ENCODE data around the gene AP5S1. TPM values are rescaled to one million over a fixed set of nuclear protein-coding genes. Genes with fewer than 3 reads are reported as not detected.

Gene AP5S1
- polyA plus RNA-seq, 3 donors, result 8.1 to 9.3 (median 8.4) TPM

GRCh38 chr20:3873507-3873906 is 53.2 kb downstream of the AP5S1 start:
- no peak for DNase-seq (ENCODE audit: low read depth in 3 of 3, low spot score in 2 of 3)

GRCh38 chr20:3874194-3874844 is 54.0 kb downstream of the AP5S1 start:
- no peak for DNase-seq (ENCODE audit: low read depth in 3 of 3, low spot score in 2 of 3)

- no peak for DNase-seq (ENCODE audit: low read depth in 3 of 3, low spot score in 2 of 3)
Observed at GRCh38 chr20:3875378-3875974, 55.1 kb downstream of the AP5S1 start.

- no peak for DNase-seq (ENCODE audit: low read depth in 3 of 3, low spot score in 2 of 3)
Observed at GRCh38 chr20:3876000-3876399, 55.7 kb downstream of the AP5S1 start.

- no peak for DNase-seq (ENCODE audit: low read depth in 3 of 3, low spot score in 2 of 3)
Observed at GRCh38 chr20:3876676-3877075, 56.3 kb downstream of the AP5S1 start.

Other genes with a start within 250 kb of the AP5S1 start
- not detected for gene GFRA4, start 157.1 kb upstream of the AP5S1 start, polyA plus RNA-seq (ENCODE audit: insufficient read length in 3 of 3)
- 1 to 10 TPM; 3.9 to 5.1 (median 4.2) TPM for gene ADAM33, start 138.5 kb upstream of the AP5S1 start, polyA plus RNA-seq (ENCODE audit: insufficient read length in 3 of 3)
- gene SIGLEC1, start 107.9 kb upstream of the AP5S1 start, polyA plus RNA-seq (ENCODE audit: insufficient read length in 3 of 3), result under 1 TPM; 0.58 to 0.72 (median 0.60) TPM
- 10 to 100 TPM; 12.8 to 13.1 (median 13.0) TPM for gene HSPA12B, start 87.9 kb upstream of the AP5S1 start, polyA plus RNA-seq (ENCODE audit: insufficient read length in 3 of 3)
- 10 to 100 TPM; 18.0 to 23.7 (median 20.3) TPM for gene ADISSP, start 52.8 kb upstream of the AP5S1 start, polyA plus RNA-seq (ENCODE audit: insufficient read length in 3 of 3)
- 1 to 10 TPM; 1.3 to 2.0 (median 2.0) TPM for gene SPEF1, start 39.1 kb upstream of the AP5S1 start, polyA plus RNA-seq (ENCODE audit: insufficient read length in 3 of 3)
- gene CENPB, start 33.8 kb upstream of the AP5S1 start, polyA plus RNA-seq (ENCODE audit: insufficient read length in 3 of 3), result 10 to 100 TPM; 34.3 to 41.0 (median 38.6) TPM
- 10 to 100 TPM; 28.9 to 34.5 (median 34.0) TPM for gene CDC25B, start 24.2 kb upstream of the AP5S1 start, polyA plus RNA-seq (ENCODE audit: insufficient read length in 3 of 3)
- 10 to 100 TPM; 23.9 to 28.3 (median 25.2) TPM for gene MAVS, start 26.3 kb downstream of the AP5S1 start, polyA plus RNA-seq (ENCODE audit: insufficient read length in 3 of 3)
- 10 to 100 TPM; 33.0 to 42.2 (median 39.7) TPM for gene PANK2, start 68.8 kb downstream of the AP5S1 start, polyA plus RNA-seq (ENCODE audit: insufficient read length in 3 of 3)
- gene RNF24, start 195.0 kb downstream of the AP5S1 start, polyA plus RNA-seq (ENCODE audit: insufficient read length in 3 of 3), result 10 to 100 TPM; 19.7 to 21.4 (median 20.9) TPM

Data from right renal cortex interstitium (tissue), 3 donors.